DMS 273 (cell line): ENCODE results near the gene P2RY8.
"Not testable (repeated sequence)": the region's sequence is repeated elsewhere in the genome, so short reads cannot be mapped to it uniquely, and the experiment has no call there.

Source experiments
- DNase-seq: peaks from one replicate; lab custom pipeline; 2025; ENCODE audit not compliant: unreplicated experiment; lab: John Stamatoyannopoulos, UW

Gene P2RY8

DNA sequence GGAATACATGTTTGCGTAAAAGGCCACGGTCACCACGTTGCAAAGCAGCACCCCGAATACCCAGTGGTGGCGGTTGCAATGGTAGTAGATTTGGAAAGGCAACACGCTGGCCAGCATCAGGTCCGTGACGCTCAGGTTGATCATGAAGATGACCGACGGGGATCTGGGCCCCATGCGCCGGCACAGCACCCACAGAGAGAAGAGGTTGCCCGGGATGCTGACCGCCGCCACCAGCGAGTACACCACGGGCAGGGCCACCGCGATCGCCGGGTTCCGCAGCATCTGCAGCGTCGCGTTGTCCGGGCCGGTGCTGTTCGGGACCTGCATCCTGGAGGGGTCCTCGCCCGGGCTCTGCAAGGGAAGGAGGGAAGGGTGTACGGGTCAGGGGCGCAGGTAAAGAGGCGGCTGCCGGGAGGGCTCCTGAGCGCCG is 70.7 kb downstream of the P2RY8 start:
- no peak for DNase-seq

DNA sequence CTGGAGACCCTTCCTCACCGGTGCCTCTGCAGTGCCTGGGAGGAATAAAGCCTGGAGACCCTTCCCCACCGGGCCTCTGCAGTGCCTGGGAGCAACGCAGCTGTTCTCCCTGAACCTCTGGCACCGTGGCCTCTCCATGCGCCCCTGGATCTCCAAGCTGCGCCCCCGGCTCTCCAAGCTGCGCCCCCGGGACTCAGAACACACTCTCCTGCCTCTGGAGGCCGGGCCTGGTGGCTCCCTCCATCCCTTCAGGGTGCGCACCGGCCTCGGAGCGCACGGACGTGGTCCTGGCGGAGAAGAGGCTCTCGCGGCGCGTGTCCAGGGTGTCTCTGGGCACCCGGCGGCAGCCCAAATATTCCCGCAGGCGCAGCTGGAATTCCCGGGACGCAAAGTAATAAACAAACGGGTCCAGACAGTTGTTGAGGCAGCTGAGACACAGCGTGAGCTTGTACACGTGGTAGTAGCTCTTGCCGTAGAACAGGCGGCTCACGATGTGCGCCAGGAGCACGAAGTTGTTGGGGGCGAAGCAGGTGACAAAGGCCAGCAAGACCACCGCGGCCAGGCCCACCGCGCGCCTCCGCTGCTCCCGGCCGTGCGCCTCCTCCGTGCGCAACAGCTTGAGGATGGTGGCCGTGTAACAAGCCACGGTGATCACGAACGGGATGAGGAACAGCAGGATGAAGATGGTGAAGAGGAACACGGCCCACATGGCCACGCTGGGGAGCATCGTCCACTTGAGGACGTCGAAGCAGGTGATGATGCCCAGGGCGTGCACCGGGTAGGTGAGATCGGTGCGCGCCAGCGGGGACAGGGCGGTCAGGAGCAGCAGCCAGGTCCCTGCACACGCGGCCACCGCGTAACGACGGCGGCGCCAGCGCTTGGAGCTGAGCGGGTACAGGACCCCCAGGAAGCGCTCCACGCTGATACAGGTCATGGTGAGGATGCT is 71.4 kb downstream of the P2RY8 start:
- peak; percentile 66 for DNase-seq

DNA sequence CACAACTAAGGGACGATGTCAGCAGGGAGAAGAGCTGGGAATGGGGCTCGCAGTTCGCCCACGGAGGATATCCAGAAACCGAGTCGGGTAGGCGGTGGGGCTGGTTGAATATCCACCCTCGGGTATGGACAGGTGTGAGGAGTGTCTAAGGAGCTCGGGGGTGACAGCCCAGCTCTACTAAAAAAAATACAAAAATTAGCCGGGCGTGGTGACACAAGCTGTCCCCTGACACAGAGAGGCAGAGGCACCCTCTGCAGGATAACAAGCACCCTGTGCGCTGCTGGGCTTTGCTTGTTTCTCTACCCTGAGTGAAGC is 72.1 kb downstream of the P2RY8 start:
- no peak for DNase-seq

DNA sequence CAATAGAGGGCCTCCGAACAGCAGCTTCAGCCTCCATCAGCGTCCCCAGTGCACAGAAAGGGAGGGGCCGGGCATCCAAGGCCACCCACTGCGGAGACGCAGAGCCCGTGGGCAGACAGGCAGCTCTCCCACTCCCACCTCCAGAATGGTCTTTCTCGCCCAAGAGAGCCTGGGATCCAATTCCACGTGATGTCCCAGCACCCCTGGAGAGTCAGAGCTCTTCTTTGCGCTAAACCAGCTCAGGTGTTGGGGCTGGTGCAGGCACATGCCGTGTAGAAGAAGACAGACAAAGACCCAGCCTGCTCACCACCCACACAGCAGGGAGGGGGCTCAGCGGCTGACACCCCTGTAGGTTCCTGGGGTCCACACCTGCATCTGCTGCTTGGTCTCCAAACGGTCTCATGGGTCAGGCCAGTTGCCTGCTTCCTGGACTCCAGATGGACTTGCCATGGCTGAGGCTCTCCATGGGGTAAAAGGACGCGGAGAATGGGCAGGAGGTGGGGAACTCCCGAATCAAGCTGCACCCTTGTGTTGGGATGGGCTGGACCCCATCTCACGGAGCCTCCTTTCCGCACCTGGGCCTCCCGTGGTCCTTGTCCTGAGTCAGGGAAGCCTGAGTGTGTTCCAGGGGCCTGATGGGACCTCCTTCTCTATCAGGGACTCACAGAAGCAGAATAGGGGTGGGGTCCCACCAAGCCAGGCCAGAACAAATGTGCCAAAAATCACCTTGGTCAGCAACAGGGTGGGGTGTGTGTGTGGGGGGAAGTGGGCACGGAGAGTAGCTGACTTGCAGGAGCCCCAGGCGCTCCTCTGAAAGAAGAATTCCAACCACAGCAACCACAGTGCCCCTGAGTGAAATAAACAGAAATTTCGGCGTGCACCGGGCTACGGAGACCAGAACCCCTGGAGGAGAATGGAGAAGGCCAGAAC is 72.7 kb downstream of the P2RY8 start:
- DNase-seq = no peak

DNA sequence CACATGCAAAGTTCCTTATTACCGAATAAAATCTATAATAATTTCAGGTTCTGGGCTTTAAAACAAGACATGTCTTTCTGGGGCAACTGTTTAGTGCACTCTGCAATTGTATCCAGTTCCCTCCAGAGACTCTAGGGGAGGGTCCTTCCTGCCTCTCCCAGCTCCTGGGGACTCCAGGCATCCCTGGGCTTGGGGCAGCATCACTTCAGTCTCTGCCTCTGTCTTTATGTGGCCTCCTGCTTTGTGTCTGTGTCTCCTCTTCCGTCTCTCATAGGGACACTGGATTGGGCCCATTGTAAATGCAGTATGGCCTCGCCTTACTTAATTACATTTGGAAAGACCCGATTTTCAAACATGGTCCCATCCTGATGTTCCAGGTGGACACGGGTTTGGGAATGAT is 73.4 kb downstream of the P2RY8 start:
- no peak for DNase-seq

GRCh38 chrX:1462596-1463251 is 74.3 kb downstream of the P2RY8 start:
- DNase-seq = no peak

- no peak for DNase-seq
These were observed 74.9 kb downstream of the P2RY8 start for GRCh38 chrX:1462110-1462509.

- DNase-seq = no peak
These were observed 81.1 kb downstream of the P2RY8 start for GRCh38 chrX:1455948-1456280.

DNA sequence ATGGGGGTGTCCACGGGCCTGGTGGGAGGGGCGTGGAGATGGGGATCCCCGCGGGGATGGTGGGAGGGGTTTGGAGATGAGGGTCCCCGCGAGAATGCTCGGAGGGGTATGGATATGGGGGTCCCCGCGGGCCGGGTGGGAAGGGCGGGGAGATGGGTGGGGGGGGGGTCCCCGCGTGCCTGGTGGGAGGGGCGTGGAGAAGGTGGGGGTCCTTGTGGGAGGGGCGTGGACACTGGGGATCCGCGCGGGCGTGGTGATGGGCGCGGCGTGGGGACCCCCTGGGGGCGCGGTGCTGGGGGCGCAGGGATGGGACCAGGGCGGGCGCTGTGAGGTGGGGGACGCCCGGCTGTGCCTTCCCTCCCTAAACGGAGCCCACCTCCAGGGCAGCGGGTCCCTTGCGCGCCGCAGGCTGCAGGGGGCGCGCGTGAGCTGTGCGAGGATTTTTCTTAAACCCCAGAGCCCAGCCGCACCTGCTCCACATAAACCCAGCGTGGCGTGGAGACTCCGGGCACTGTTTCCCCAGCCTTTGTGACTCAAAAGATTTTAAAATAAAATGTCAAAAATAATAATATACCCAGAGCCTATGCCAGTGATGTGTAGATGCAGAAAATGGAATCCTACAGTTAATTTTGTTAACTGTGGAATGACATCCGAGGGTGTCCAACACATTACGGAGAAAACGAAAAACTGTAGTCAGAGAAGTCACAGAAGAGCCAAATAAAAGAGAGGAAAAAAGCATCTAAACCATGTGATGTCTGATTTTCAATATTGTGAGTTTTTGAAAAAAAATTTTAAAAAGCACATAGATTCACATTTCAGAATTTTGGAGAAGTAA is 82.8 kb downstream of the P2RY8 start:
- no peak for DNase-seq

GRCh38 chrX:1453395-1453783 is 83.6 kb downstream of the P2RY8 start:
- DNase-seq = no peak

- no peak for DNase-seq
These were observed 84.2 kb downstream of the P2RY8 start, which contains the start of gene ASMTL for GRCh38 chrX:1452516-1453394. Gene ASMTL, minus strand, starts transcription at chrX:1452909. Its CDS starts 69 bp downstream, at chrX:1452840.

DNA sequence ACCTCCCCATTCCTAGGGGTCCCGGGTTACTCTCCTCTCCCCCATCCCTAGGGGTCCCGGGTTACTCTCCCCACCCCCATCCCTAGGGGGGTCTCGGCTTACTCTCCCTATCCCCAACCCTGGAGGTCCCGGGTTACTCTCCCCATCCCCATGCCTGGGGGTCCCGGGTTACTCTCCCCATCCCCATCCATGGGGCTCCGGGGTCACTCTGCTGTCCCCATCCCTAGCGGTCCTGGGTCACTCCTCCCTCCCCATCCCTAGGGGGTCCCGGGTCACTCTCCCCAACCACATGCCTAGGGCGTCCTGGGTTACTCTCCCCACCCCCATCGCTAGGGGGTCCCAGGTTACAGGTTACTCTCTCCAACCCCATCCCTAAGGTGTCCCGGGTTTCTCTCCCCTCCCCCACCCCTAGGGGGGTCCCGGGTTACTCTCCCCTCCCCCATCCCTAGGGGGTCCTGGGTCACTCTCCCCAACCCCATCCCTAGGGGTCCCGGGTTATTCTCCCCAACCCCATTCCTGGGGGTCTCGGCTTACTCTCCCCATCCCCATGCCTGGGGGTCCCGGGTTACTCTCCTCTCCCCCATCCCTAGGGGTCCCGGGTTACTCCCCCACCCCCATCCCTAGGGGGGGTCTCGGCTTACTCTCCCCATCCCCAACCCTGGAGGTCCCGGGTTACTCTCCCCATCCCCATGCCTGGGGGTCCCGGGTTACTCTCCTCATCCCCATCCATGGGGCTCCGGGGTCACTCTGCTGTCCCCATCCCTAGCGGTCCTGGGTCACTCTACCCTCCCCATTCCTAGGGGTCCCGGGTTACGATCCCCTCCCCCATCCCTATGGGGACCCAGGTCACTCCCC is 85.1 kb downstream of the P2RY8 start:
- DNase-seq = no peak

DNA sequence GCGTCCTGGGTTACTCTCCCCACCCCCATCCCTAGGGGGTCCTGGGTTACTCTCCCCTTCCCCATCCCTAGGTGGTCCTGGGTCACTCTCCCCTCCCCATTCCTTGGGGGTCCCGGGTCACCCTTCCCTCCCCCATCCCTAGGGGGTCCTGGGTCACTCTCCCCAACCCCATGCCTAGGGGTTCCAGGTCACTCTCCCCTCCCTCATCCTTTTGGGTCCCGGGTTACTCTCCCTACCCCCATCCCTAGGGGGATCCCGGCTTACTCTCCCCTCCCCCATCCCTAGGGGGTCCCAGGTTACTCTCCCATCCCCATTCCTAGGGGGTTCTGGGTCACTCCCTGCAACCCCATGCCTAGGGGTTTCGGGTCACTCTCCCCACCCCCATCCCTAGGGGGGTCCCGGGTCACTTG is 85.7 kb downstream of the P2RY8 start:
- no peak for DNase-seq

GRCh38 chrX:1450361-1451161 is 86.4 kb downstream of the P2RY8 start:
- no peak for DNase-seq

DNA sequence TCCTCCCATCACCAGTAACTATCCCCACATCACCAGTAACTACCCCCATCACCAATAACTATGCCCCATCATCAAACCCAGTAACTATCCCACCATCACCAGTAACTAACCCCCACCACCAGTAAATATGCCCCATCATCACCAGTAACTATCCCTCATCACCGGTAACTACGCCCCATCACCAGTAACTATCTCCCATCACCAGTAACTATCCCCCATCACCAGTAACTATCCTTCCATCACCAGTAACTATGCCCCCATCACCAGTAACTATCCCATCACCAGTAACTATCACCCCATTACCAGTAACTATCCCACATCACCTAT is 87.2 kb downstream of the P2RY8 start:
- DNase-seq = no peak

DNA sequence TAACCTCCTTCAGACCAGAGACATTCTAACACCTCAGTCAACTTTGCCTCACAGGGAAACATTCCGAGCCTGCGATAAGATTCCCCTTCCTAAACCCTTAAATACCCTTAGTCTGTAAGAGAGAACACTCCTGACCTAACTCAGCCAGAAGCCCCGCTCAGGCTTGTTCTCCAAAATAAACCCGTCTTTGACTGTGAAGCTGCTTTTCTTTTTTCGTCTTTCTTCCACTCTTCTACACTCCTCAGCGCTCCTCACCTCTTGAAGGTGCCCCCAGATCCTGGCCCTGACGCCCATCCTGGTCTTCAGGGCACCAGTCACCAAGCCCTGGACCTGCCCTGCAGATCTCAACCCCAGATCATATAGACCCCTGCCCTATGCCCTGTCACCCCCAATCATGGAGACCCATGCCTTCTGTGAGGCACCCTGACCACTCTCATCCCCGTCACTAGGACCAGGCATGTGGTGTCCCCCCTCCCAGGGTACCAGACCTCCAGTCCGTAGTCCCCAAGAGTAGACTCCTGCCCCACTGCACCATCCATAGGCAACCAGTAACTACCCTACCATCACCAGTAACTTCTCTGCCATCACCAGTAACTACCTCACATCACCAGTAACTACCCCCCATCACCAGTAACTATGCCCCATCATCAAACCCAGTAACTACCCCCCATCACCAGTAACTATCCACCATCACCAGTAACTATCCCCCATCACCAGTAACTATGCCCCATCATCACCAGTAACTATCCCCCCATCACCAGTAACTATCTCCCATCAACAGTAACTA is 87.8 kb downstream of the P2RY8 start:
- no peak for DNase-seq

DNA sequence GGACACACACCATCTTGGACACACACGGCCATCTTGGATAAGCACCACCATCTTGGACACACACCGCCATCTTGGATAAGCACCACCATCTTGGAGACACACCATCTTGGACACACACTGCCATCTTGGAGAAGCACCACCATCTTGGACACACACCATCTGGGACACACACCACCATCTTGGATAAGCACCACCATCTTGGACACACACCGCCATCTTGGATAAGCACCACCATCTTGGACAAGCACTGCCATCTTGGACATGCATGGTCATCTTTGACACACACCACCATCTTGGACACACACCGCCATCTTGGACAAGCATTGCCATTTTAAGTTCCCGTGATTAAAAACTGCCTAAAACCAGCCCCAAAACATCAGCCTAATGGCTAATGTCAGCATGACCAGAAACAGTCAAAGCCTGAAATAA is 88.4 kb downstream of the P2RY8 start:
- not testable (repeated sequence) for DNase-seq
